ENCODE measurements around the gene NRG3. TPM values are rescaled to one million over a fixed set of nuclear protein-coding genes. Genes with fewer than 3 reads are reported as not detected.

Gene NRG3
- total RNA-seq, 1 experiment from 2014 or later, result 0.08 TPM

DNA sequence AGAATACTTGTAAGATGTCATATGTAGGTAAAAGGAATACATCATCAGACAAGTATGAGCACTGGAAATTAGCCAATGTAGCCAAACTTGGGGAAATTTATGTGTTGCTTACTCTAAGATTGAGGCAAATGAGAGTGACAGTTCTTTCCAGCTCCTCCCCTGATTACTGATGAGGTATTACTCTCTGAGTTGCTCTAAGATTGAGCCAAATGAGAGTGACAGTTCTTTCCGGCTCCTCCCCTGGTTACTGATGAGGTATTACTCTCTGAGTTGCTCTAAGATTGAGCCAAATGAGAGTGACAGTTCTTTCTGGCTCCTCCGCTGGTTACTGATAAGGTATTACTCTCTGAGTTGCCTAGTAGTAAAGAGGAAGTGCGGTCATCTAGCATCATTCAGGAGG lies 435.8 kb downstream of the NRG3 start:
- Histone ChIP-seq H3K4me1 (ENCODE audit: control insufficient read depth, insufficient read depth, low read length) (no peaks in the 10 kb centered on the region), H3K9me3 (ENCODE audit: control insufficient read depth, insufficient read depth, low read depth, low read length) (peaks cover 3% of the 10 kb centered on the region; the same call in 1 of the 2 replicates), H3K27ac (ENCODE audit: low read length) (no peak overlapping the region), H3K36me3 (ENCODE audit: control insufficient read depth, insufficient read depth, low read length) (no peaks in the 10 kb centered on the region), H3K4me3 (ENCODE audit: low read depth in 2 of 2, low read length in 2 of 2) (no peak overlapping the region), H3K27me3 (ENCODE audit: control insufficient read depth, insufficient read depth, low read length) (no peaks in the 10 kb centered on the region)
- DNase-seq (ENCODE audit: low read depth, low spot score) (no peak), ATAC-seq (no peak)
- CTCF ChIA-PET, result no interaction called here
- TF ChIP-seq SIN3A (IDR thresholded peaks at IDR 0.05; ENCODE audit: borderline replicate concordance, insufficient read depth, low read depth, low read length) (no peak), TCF7L2 (IDR thresholded peaks at IDR 0.05; ENCODE audit: low read depth, low read length) (no peak), POLR2AphosphoS5 (IDR thresholded peaks at IDR 0.05; ENCODE audit: low read depth, low read length) (no peak), REST (IDR thresholded peaks at IDR 0.05; ENCODE audit: insufficient read depth in 1 of 2, low read depth in 2 of 2, low read length in 1 of 2) (no peak), CTCF (IDR thresholded peaks at IDR 0.05) (no peak)
- no TSS peak for BruUV-seq (replicated peaks)
- POLR2A ChIA-PET, result no interaction called here
- in situ Hi-C loops (cut with HindIII; ENCODE audit: low pct_unique_long_range_greater_than_20kb, low sequenced_read_pairs), result no loop called here
- intact Hi-C loops (cut with micrococcal nuclease; ENCODE audit: unreplicated experiment), result no loop called here

DNA sequence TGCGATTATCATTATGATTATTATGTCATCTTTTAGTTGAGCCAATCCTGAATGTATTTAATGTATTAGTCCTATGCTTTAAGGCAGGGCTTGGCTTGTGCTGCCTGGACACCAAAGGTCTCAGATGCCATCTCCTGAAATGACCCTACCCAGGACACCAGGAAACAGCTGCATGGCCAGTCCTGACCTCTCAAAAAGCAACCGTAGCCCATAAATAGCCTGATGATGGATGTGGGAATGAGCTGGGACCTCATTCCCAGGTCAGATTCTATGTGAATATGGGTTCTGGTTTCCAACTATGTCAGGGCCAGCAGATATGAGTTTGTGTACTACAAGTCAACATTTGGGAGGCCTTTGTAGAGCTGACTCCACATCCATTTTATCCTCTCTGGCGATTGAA lies 438.4 kb downstream of the NRG3 start:
- Histone ChIP-seq H3K4me1 (ENCODE audit: control insufficient read depth, insufficient read depth, low read length) (no peaks in the 10 kb centered on the region), H3K27me3 (ENCODE audit: control insufficient read depth, insufficient read depth, low read length) (no peaks in the 10 kb centered on the region), H3K27ac (ENCODE audit: low read length) (no peak overlapping the region), H3K9me3 (ENCODE audit: control insufficient read depth, insufficient read depth, low read depth, low read length) (no peaks in the 10 kb centered on the region), H3K36me3 (ENCODE audit: control insufficient read depth, insufficient read depth, low read length) (no peaks in the 10 kb centered on the region), H3K4me3 (ENCODE audit: low read depth in 2 of 2, low read length in 2 of 2) (no peak overlapping the region)
- ATAC-seq, result no peak
- ChIA-PET POLR2A (no interaction called here), CTCF (no interaction called here)
- TF ChIP-seq SIN3A (IDR thresholded peaks at IDR 0.05; ENCODE audit: borderline replicate concordance, insufficient read depth, low read depth, low read length) (no peak), POLR2AphosphoS5 (IDR thresholded peaks at IDR 0.05; ENCODE audit: low read depth, low read length) (no peak), REST (IDR thresholded peaks at IDR 0.05; ENCODE audit: insufficient read depth in 1 of 2, low read depth in 2 of 2, low read length in 1 of 2) (no peak), CTCF (IDR thresholded peaks at IDR 0.05) (no peak), TCF7L2 (IDR thresholded peaks at IDR 0.05; ENCODE audit: low read depth, low read length) (no peak)
- no peak for DNase-seq (ENCODE audit: low read depth, low spot score)
- BruUV-seq (replicated peaks), result no TSS peak
- intact Hi-C loops (cut with micrococcal nuclease; ENCODE audit: unreplicated experiment) (no loop called here), in situ Hi-C loops (cut with HindIII; ENCODE audit: low pct_unique_long_range_greater_than_20kb, low sequenced_read_pairs) (no loop called here)

Measured in Panc1 (cell line).